HEK293 (cell line): ENCODE results near the gene ATP5IF1.
A peak's percentile ranks its signal among the peaks of the same experiment; 100 is the strongest.

ENCODE experiments used
- CTCF ChIA-PET: fragments of 350-600 bp; formaldehyde crosslinking; extraction: SDS; loops from one replicate; lab custom pipeline; 2021; ENCODE audit warnings: antibody characterized with exemption; lab: Yijun Ruan, JAX
- POLR2A ChIA-PET: fragments of 300-600 bp; formaldehyde crosslinking; extraction: SDS; loops from one replicate; lab custom pipeline; 2020; ENCODE audit warnings: antibody characterized with exemption, inconsistent platforms; lab: Yijun Ruan, JAX
- H3K27ac ChIP-seq: fragments of 200-500 bp; sonication (Bioruptor generic); 2 replicates; pipeline ENCODE4 v1.5.1; 2014; ENCODE audit warnings: low read depth, low read length, control low read depth, inconsistent platforms; ENCODE audit errors: extremely low read depth
- H3K36me3 ChIP-seq, 2 experiments: fragments of 200-500 bp in 1 of 2; sonication (Bioruptor generic) in 1 of 2; 1 replicate in 1 of 2; 2 replicates in 1 of 2; pipeline ENCODE4 v1.5.1; 2014 to 2017; ENCODE audit warnings: inconsistent platforms in 2 of 2, low read length in 2 of 2; ENCODE audit not compliant: control insufficient read depth in 2 of 2, insufficient read depth in 1 of 2
- H3K4me1 ChIP-seq: fragments of 200-500 bp; sonication (Bioruptor generic); 2 replicates; pipeline ENCODE4 v1.5.1; 2014; ENCODE audit warnings: mild to moderate bottlenecking, low read length, inconsistent platforms; ENCODE audit not compliant: control insufficient read depth, insufficient read depth
- H3K4me3 ChIP-seq: 2 replicates; pipeline ENCODE4 v1.5.1; 2011; ENCODE audit warnings: low read depth, mild to moderate bottlenecking, control low read depth, low read length, moderate library complexity
- H3K9me3 ChIP-seq: fragments of 200-500 bp; sonication (Bioruptor generic); 2 replicates; pipeline ENCODE4 v1.5.1; 2014; ENCODE audit warnings: low read depth, low read length, inconsistent platforms; ENCODE audit not compliant: control insufficient read depth, insufficient read depth
- BCL11B ChIP-seq: fragments of 450-650 bp; formaldehyde crosslinking; IDR thresholded peaks from 2 replicates; pipeline ENCODE4 v1.5.1; 2016; ENCODE audit warnings: low read depth, missing biosample characterization, missing genetic modification characterization
- FEZF1 ChIP-seq: fragments of 450-650 bp; formaldehyde crosslinking; IDR thresholded peaks from 2 replicates; pipeline ENCODE4 v1.5.1; 2016; ENCODE audit warnings: missing biosample characterization, missing genetic modification characterization
- GLIS1 ChIP-seq: fragments of 450-650 bp; formaldehyde crosslinking; IDR thresholded peaks from 2 replicates; pipeline ENCODE4 v1.5.1; 2016; ENCODE audit warnings: missing biosample characterization, missing genetic modification characterization
- GLIS2 ChIP-seq: fragments of 450-650 bp; formaldehyde crosslinking; IDR thresholded peaks from 2 replicates; pipeline ENCODE4 v1.5.1; 2016; ENCODE audit warnings: missing biosample characterization, missing genetic modification characterization
- KLF10 ChIP-seq: fragments of 450-650 bp; IDR thresholded peaks from 2 replicates; pipeline ENCODE4 v1.5.1; 2018; ENCODE audit warnings: missing biosample characterization, mild to moderate bottlenecking, missing genetic modification characterization
- KLF9 ChIP-seq: fragments of 450-650 bp; formaldehyde crosslinking; IDR thresholded peaks from 2 replicates; pipeline ENCODE4 v1.5.1; 2016; ENCODE audit warnings: missing biosample characterization, missing genetic modification characterization, low read depth
- SP2 ChIP-seq: fragments of 450-650 bp; formaldehyde crosslinking; IDR thresholded peaks from 2 replicates; pipeline ENCODE4 v1.5.1; 2016; ENCODE audit warnings: missing biosample characterization, missing genetic modification characterization
- SP3 ChIP-seq: fragments of 450-650 bp; formaldehyde crosslinking; IDR thresholded peaks from 2 replicates; pipeline ENCODE4 v1.5.1; 2016; ENCODE audit warnings: missing biosample characterization, missing genetic modification characterization
- ZBTB10 ChIP-seq: fragments of 450-650 bp; formaldehyde crosslinking; IDR thresholded peaks from 2 replicates; pipeline ENCODE4 v1.5.1; 2016; ENCODE audit warnings: missing biosample characterization, missing genetic modification characterization
- ZBTB11 ChIP-seq: fragments of 450-650 bp; formaldehyde crosslinking; conservative IDR thresholded peaks from 2 replicates; pipeline ENCODE4 v1.5.1; 2016; ENCODE audit warnings: low read depth, missing biosample characterization, missing genetic modification characterization
- ZBTB20 ChIP-seq: fragments of 450-650 bp; formaldehyde crosslinking; IDR thresholded peaks from 2 replicates; pipeline ENCODE4 v1.5.1; 2016; ENCODE audit warnings: missing biosample characterization, missing genetic modification characterization
- ZBTB7A ChIP-seq: fragments of 450-650 bp; formaldehyde crosslinking; IDR thresholded peaks from 2 replicates; pipeline ENCODE4 v1.5.1; 2016; ENCODE audit warnings: low read depth, missing biosample characterization, missing genetic modification characterization
- ZFHX2 ChIP-seq: fragments of 450-650 bp; formaldehyde crosslinking; conservative IDR thresholded peaks from 2 replicates; pipeline ENCODE4 v1.5.1; 2016; ENCODE audit warnings: missing biosample characterization, missing genetic modification characterization
- ZNF335 ChIP-seq: fragments of 450-650 bp; formaldehyde crosslinking; conservative IDR thresholded peaks from 2 replicates; pipeline ENCODE4 v1.5.1; 2016; ENCODE audit warnings: missing biosample characterization, missing genetic modification characterization
- ZNF350 ChIP-seq: fragments of 450-650 bp; formaldehyde crosslinking; IDR thresholded peaks from 2 replicates; pipeline ENCODE4 v1.5.0; 2017; ENCODE audit warnings: missing biosample characterization, mild to moderate bottlenecking, missing genetic modification characterization
- ZNF670 ChIP-seq: fragments of 450-650 bp; formaldehyde crosslinking; IDR thresholded peaks from 2 replicates; pipeline ENCODE4 v1.5.1; 2016; ENCODE audit warnings: missing biosample characterization, missing genetic modification characterization, low read depth
- TF ChIP-seq, protein P1 (sequence below): fragments of 450-650 bp; formaldehyde crosslinking; IDR thresholded peaks from 2 replicates; pipeline ENCODE4 v1.5.1; 2017; ENCODE audit warnings: missing biosample characterization, missing genetic modification characterization
- TF ChIP-seq, protein P2 (sequence below): fragments of 450-650 bp; formaldehyde crosslinking; IDR thresholded peaks from 2 replicates; pipeline ENCODE4 v1.5.1; 2016; ENCODE audit warnings: missing biosample characterization, missing genetic modification characterization, borderline replicate concordance
- TF ChIP-seq, protein P3 (sequence below): fragments of 450-650 bp; formaldehyde crosslinking; IDR thresholded peaks from 2 replicates; pipeline ENCODE4 v1.5.1; 2016; ENCODE audit warnings: missing biosample characterization, missing genetic modification characterization

The ATP5IF1 gene

DNA sequence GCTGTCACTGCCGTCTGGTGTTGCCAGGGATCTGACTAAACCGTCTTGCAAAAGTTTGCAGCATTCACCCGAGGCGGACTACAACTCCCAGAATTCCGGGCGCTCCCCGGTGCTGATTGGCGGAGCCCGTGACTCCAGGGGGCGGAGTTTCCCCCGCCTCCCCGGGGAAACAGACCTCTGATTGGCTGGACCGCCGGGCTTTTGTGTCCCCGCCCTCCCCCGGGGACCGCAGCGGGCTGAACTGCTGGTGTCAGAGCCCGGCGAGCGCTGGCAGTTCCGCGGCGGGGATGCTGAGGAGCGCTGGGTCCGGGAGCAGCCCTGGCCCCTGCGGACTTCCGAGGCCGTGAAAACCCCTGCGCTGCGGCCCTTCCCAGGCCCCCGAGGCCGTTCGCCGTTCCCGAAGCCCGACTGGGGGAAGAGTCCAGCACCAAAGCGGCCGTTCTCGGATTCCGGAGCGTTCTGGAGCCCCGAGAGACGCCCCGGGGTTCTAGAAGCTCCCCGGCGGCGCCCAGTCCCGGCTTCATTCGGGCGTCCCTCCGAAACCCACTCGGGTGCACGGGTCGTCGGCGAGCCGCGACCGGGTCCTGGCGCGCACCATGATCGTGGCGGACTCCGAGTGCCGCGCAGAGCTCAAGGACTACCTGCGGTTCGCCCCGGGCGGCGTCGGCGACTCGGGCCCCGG, 23.5 kb downstream of the ATP5IF1 start, which contains the start of gene SESN2 (continued):
- TF ChIP-seq ZNF350 = no peak
- 0 out of 2 replicates have a peak, but pooled peaks have one; percentile 73 for TF ChIP-seq BCL11B (tag by site-specific recombination)
- peak; percentile 85 for TF ChIP-seq ZBTB10 (tag by site-specific recombination)
- TF ChIP-seq, all 188 proteins: peak for 49

- H3K4me3 ChIP-seq = peak overlapping the region; percentile 97
- H3K36me3 ChIP-seq = peaks cover 0 to 5% of the 10 kb centered on the region in 2 experiments; a peak in 1 of 3 replicates
- CTCF ChIA-PET = interaction anchor here (1.0 to 4.8 kb wide), 4 partner anchors 11 to 68 kb away, joined by 3 to 42 read pairs (median 10); partner anchors contain the start of gene MED18
- peak overlapping the region; percentile 97 for H3K27ac ChIP-seq
- no peaks in the 10 kb centered on the region for H3K9me3 ChIP-seq
- POLR2A ChIA-PET = interaction anchor here (0.6 to 3.9 kb wide), 24 partner anchors 9 to 383 kb away, joined by 3 to 59 read pairs (median 4); partner anchors contain the start of genes ATP5IF1, MED18, RCC1 and TAF12
- H3K4me1 ChIP-seq = no peaks in the 10 kb centered on the region; the same call in 1 of the 2 replicates
- TF ChIP-seq KLF9 (tag by site-specific recombination) = peak; percentile 87
- peak; percentile 96 for TF ChIP-seq GLIS1 (tag by site-specific recombination)
- TF ChIP-seq KLF10 (tag by site-specific recombination) = peak; percentile 95
- 0 out of 2 replicates have a peak, but pooled peaks have one; percentile 22 for TF ChIP-seq ZBTB7A (tag by site-specific recombination)
- peak; percentile 98 for TF ChIP-seq GLIS2 (tag by site-specific recombination)
- TF ChIP-seq, protein P1, sequence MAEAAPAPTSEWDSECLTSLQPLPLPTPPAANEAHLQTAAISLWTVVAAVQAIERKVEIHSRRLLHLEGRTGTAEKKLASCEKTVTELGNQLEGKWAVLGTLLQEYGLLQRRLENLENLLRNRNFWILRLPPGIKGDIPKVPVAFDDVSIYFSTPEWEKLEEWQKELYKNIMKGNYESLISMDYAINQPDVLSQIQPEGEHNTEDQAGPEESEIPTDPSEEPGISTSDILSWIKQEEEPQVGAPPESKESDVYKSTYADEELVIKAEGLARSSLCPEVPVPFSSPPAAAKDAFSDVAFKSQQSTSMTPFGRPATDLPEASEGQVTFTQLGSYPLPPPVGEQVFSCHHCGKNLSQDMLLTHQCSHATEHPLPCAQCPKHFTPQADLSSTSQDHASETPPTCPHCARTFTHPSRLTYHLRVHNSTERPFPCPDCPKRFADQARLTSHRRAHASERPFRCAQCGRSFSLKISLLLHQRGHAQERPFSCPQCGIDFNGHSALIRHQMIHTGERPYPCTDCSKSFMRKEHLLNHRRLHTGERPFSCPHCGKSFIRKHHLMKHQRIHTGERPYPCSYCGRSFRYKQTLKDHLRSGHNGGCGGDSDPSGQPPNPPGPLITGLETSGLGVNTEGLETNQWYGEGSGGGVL (tag by site-specific recombination) = peak; percentile 97
- peak; percentile 80 for TF ChIP-seq ZNF335 (tag by site-specific recombination)
- TF ChIP-seq, protein P2, sequence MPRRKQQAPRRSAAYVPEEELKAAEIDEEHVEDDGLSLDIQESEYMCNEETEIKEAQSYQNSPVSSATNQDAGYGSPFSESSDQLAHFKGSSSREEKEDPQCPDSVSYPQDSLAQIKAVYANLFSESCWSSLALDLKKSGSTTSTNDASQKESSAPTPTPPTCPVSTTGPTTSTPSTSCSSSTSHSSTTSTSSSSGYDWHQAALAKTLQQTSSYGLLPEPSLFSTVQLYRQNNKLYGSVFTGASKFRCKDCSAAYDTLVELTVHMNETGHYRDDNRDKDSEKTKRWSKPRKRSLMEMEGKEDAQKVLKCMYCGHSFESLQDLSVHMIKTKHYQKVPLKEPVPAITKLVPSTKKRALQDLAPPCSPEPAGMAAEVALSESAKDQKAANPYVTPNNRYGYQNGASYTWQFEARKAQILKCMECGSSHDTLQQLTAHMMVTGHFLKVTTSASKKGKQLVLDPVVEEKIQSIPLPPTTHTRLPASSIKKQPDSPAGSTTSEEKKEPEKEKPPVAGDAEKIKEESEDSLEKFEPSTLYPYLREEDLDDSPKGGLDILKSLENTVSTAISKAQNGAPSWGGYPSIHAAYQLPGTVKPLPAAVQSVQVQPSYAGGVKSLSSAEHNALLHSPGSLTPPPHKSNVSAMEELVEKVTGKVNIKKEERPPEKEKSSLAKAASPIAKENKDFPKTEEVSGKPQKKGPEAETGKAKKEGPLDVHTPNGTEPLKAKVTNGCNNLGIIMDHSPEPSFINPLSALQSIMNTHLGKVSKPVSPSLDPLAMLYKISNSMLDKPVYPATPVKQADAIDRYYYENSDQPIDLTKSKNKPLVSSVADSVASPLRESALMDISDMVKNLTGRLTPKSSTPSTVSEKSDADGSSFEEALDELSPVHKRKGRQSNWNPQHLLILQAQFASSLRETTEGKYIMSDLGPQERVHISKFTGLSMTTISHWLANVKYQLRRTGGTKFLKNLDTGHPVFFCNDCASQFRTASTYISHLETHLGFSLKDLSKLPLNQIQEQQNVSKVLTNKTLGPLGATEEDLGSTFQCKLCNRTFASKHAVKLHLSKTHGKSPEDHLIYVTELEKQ = no peak
- no peak for TF ChIP-seq ZFHX2 (tag by site-specific recombination)
- TF ChIP-seq ZBTB11 = peak; percentile 45; the same call in 1 of the 2 replicates
- no peak for TF ChIP-seq ZNF670 (tag by site-specific recombination)
- peak; percentile 74 for TF ChIP-seq SP3 (tag by site-specific recombination)
- peak; percentile 84 for TF ChIP-seq SP2 (tag by site-specific recombination)
- TF ChIP-seq ZBTB20 (tag by site-specific recombination) = peak; percentile 94
- TF ChIP-seq, protein P3, sequence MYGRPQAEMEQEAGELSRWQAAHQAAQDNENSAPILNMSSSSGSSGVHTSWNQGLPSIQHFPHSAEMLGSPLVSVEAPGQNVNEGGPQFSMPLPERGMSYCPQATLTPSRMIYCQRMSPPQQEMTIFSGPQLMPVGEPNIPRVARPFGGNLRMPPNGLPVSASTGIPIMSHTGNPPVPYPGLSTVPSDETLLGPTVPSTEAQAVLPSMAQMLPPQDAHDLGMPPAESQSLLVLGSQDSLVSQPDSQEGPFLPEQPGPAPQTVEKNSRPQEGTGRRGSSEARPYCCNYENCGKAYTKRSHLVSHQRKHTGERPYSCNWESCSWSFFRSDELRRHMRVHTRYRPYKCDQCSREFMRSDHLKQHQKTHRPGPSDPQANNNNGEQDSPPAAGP = peak; percentile 4; the same call in 1 of the 2 replicates
- TF ChIP-seq FEZF1 (tag by site-specific recombination) = no peak
These were observed 24.2 kb downstream of the ATP5IF1 start for GRCh38 chr1:28259934-28260802.
